Umbilical cord (tissue), 2 donors: ENCODE results near the gene ATP2B2. TPM values are rescaled to one million over a fixed set of nuclear protein-coding genes. Genes with fewer than 3 reads are reported as not detected.

Experiments
- DNase-seq: peaks from one replicate; pipeline ENCODE4 v3.0.0-alpha.2; 2015; ENCODE audit warnings: low spot score
- total RNA-seq: library from RNA; depleted of rRNA; stranded (reverse); fragments of >200 nt; gene quantifications from one replicate; pipeline ENCODE4 v1.2.3, GENCODE V29; 2014; ENCODE audit warnings: low replicate concordance; ENCODE audit not compliant: insufficient read depth

Gene ATP2B2
- total RNA-seq, 1 donor from 2014 or later: 1.4 TPM

DNA sequence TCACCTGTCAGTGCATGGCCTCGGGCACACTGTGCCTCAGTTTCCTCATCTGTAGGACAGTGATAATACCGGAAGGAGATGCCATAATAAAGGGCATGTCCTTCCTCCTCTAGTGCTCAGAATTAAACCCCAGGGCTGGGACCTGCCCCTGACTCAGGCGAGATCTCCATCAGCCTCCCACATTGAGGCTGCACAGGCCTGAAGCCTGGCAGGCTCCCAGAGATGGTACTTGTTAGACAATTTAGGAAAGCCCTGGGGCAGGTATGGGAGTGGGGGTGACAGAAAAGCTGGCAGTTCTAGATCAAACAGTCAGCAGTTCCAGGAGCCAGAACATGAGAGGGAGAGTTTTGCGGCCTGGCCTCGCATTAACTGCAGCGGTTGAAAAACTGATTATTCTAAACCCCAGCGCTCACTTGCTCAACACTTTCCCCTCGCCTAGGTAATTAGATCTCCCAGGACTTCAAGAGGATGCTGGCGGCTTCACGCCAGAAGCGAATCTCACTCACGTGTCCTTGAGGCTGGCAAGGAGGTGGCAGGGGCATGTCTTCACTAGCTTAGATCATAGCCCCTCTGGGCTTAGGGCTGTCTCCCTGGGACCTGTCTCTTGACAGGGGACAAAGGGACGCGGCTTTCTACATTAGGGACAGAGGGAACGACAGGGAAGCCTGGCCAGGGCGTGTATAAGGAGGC lies 73.1 kb downstream of the ATP2B2 start:
- no peak for DNase-seq

- DNase-seq: no peak
Observed at GRCh38 chr3:10430805-10431204, 74.6 kb downstream of the ATP2B2 start.

DNA sequence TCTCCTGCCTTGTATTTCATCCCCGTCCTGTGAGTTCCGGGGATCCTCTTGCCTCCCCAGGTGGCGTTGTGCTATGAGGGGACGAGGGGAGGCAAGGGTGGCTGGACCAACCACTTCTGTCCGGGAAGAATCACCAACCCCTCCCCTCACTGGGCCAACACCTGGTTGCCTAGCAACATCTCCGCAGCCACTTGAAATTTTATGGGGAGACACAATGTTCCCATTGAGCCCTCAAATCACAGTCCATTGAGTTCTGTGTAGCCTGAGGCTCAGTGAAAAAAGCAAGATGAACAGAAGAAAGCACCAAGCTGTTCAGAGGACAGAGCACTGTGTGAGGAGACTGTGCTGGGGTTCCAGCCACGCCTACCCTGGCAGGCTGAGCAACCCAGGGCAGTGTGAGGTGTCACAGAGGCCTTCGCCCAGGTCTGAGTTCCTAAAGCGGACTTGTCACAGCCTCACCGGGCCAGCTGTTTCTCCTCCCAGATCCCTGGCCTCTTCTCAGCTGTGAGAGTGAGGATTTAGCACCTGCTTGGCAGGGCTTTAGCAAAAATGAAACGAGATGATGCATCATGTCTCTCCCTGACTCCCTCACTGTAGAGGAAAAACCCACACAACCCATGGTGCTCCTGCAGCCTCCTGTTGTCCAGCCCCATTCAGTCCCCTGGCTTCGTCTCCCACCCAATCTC lies 76.8 kb downstream of the ATP2B2 start:
- no peak for DNase-seq

DNA sequence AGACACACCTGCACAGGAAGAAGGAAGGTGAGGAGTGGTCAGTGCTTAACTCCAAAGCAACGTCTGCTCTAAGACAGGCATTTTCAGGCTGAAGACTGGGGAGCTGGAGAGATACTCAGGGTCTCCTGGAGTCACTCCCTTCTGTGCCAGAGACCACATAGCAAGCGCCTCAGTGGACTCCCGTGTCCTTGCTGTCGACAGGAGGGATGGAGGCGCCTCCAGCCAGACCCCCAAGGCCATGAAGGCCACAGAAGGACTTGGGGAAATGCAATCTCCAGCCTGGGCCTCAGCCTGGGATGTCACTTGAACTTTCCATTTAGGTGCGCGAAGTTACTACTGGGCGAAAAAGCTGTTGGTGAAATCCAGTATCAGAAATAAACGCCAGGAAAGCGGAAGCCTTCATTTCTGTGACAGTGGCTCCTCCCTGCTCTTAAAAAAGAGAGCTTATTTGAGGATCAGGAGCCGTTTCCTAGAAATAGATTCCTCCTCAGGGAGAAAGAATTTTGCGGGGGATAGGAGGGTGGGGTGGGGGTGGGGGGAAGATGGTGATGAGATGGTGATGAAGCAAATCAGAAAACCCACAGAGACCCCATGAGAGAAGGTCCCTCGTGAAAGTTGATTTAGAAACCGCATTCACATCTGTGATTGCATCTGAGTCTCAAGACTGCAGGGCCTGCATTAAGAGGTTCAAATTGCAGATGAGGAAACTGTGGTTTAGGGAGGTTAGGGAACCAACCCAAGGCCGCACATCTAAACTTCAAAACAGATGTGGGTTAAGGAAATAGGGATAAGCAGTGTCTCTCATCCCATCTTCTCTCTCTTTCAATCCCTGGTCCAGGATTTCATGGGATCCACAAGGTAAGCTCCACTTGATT lies 78.8 kb downstream of the ATP2B2 start:
- no peak for DNase-seq

DNA sequence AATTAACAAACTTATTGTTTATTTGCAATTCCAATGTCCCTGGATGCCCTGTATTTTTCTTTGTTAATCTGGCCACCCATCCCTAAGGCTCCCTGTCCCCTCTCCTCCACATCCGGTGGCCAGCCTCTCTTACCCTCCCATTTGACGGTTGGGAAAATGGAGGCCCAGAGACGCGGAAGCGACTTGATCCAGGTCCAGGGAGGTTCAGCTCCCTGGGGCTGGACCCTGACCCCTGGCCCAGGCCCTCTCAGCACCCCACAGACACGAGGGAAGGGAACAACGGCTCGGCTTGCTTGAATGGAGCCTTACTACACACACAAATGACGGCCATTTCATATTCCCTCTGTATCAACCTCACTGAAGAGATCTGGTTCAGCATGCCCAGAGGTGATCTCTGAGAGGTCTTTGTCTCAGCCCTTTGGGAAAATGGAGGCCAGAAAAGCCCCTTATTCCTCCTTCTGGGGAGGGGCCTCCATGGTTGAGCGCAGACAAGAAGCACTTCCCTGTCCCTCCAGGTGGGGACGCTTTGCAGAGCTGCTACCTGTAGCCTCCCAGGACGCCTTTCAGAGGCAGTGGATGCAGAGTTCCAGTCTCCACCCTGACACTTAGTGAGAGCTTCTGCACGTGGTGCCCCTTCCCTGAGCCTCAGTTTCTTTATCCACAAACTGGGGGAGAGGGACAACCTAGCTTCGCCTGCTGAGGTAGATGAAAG lies 82.1 kb downstream of the ATP2B2 start:
- no peak for DNase-seq

DNA sequence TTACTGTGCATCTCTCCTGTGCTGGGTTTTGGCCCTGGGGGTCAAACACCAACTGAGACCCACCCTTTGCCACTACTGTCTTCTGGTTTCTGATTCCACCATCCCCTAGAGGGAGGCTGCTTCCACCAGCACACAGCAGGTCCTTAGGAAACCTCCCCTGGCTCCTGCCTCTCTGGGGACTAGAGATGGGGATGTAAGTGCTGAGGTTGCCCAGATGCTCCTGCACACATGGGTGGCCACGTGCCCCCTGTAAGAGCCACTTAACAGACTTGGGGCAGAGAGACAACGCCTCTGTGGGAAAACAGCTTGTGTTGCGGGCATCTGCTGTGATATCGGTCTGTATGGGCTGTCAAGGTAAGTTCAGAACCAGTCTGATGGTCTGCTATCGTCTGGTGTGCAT lies 83.4 kb downstream of the ATP2B2 start:
- no peak for DNase-seq

- no peak for DNase-seq
Observed at GRCh38 chr3:10420745-10421475, 84.5 kb downstream of the ATP2B2 start.

GRCh38 chr3:10419637-10420232 lies 85.7 kb downstream of the ATP2B2 start:
- DNase-seq: no peak

GRCh38 chr3:10417847-10418246 lies 87.5 kb downstream of the ATP2B2 start:
- no peak for DNase-seq

DNA sequence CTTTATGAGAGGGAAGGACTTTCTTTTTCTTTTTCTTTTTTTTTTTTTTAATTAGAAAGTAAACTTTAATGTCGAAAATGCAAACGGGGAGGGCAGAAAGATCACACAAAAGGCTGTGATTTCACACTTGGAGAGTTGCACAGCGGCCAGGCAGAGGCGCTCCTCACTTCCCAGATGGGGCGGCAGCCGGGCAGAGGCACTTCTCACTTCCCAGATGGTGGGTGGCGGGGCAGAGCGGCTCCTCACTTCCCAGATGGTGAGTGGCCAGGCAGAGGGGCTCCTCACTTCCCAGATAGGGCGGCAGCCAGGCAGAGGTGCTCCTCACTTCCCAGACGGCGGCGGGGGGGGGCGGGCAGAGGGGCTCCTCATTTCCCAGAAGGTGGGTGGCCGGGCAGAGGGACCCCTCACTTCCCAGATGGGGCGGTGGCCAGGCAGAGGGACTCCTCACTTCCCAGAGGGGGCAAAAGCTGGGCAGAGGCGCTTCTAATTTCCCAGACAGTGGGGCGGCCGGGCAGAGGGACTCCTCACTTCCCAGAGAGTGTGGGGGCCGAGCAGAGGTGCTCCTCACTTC lies 88.6 kb downstream of the ATP2B2 start:
- no peak for DNase-seq

- no peak for DNase-seq
Observed at GRCh38 chr3:10413041-10413440, 92.3 kb downstream of the ATP2B2 start.

DNA sequence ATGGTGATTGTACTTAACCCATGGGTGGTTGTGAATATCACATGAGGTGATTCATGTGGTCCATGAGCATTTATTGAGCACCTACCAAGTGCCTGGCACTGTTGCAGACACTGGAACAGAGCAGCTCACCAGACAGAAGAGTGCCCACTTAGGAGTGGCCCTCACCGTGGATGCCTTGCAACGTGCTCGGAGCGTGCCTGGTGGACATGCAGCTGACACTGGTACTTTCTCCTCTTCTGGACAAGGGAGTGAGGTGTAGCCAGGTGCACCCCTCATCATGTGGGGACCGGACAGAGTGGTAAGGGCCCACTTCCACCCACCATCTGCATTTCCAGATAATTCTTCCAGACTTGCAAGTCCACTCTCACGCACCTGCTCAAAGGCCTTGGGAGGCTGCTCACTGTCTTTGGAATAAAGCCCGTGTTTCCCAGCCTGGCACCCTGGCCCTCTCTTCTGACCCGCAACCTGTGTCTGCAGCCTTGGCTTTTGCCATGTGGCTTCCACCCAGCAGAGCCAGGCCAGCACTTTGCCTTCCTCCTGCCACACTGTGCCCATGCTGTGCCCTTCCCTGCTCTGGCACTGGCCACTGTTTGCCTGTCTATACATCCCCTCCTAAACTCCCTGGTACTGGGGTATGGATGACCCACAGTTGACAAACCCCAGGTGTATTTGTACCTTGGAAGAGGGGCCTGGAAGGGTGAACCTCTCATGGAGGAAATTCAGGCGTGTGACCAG lies 93.6 kb downstream of the ATP2B2 start:
- no peak for DNase-seq

DNA sequence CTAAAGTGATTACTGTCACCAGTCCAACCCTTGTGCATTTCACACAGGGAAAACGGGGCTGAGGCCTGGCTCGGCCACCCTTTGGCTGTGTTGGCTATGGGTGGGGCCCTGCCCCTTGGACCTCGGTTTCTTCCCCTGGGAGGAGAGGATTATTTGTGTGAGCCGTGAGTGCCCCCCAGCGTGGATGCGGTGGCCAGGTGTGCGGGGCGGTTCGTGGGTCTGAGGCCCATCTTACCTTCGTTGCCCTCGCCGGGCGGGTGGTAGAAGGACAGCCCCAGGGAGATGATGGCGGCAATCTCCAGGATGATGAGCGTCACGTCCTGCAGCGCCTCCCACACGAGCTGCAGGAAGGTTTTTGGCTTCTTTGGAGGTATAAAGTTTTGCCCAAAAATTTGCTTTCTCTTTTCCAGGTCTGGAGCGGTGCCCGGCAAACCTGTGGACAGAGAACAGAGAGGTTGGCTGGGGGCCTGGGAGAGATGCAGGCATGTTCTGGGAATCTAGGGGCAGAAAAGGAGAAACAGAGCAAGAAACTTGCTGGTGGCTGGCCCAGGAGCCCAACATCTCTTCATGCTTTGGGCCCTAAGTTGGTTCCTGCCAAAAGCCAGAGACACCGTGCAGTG lies 94.9 kb downstream of the ATP2B2 start:
- no peak for DNase-seq

GRCh38 chr3:10408680-10409079 lies 96.7 kb downstream of the ATP2B2 start:
- no peak for DNase-seq

- no peak for DNase-seq
Observed at GRCh38 chr3:10407361-10407760, 98.0 kb downstream of the ATP2B2 start.

DNA sequence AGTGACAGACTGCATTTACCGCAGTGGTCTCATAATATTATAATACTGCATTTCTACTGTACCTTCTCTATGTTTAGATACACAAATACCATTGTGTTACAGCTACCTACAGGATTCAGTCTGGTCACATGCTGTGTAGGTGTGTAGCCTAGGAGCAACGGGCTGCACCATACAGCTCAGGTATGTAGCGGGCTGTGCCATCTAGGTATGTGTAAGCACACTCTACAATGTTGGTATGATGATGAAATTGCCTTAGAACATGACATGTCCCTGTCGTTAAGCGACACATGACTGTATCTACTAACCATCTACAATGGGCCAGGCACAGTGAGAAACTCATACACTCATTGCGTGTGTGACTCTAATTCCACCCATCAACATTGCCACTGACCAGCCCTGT lies 99.0 kb downstream of the ATP2B2 start:
- DNase-seq: no peak

DNA sequence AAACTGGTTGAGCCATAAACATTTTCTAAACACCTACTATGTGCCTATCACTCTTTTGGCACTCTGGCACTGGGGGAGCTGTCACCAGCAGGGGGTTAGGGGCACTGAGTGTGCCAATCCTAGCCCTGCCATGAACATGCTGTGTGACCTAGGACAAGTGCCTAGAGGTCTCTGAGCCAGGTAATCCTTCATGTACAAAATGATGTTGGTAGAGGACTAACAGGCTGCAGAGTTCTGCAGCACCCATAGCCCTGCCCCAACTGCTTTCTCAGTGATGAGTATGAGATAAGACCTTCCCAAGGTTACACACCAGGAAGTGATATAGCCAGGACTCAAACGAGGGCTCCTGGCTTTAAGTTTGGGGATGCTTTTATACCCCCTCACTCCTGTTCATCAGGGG lies 99.6 kb downstream of the ATP2B2 start:
- DNase-seq: no peak

- DNase-seq: no peak
Observed at GRCh38 chr3:10404876-10405275, 100.5 kb downstream of the ATP2B2 start.

GRCh38 chr3:10404377-10404776 lies 101.0 kb downstream of the ATP2B2 start:
- DNase-seq: no peak
